HG03159 (cell line): ENCODE results near the gene TMEM179.

Experiments
- ATAC-seq: cut with Tn5 transposase; IDR thresholded peaks from one replicate; pipeline ENCODE4 v1.9.1; 2021; ENCODE audit warnings: mild to moderate bottlenecking, moderate library complexity; ENCODE audit not compliant: unreplicated experiment

The TMEM179 gene

DNA sequence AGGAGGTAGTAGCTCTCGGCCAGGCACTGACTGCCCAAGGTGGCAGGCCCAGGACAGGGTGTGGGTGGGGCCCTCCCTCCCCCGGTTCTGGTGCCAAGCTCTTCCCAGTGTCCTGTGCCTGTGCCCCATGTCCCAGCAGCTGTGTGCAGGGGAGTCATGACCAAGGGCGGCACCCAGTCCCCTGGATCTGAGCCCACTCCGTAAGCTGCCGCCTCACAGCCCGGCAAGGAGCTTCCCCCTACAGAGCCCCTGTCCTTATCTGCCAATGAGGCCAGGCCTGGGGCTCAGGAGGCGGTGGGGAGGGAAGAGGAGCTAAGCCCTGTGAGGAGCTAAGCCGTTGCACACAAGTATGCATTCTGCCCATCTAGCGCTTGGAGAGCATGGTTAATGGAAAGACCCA is 30.6 kb downstream of the TMEM179 start:
- no peak for ATAC-seq

DNA sequence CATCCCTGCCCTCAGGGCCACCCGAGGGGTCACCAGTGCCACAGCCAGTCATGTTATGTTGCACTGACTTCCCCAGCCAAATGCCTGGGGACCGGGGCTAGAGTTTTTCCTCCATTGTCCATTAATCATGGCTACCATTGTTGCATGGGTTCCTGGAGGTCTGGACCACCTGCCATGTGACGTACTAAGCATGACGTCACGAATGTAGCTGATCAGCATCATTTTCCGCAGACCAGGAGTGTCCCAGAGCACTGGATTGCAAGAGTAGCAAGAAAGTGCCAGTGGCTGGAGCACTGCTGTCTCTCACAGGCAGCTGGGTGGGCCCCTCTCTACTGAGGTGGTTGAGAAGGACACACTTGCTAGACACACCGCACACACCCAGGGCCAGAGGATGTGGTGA is 31.9 kb downstream of the TMEM179 start:
- no peak for ATAC-seq

GRCh38 chr14:104572024-104572626 is 32.4 kb downstream of the TMEM179 start:
- no peak for ATAC-seq

DNA sequence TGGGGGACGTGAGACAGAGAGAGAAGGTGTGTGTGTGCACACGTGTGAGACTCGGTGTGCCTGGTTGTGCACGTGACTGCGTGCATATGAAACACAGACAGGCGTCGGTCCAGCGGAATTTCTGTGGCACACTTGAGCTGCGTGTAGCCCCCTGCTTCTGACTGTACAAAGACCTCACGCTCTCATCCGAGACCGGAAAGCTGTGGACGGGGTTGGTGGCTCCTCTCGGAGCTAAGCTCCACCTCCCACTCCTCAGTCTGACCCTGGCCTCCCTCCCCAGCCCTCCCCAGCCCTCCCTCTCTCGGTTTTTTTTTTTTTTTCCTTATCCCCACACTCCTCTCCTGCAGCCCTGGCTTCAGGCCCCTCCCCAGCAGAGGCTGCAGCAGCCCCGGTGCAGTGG is 33.3 kb downstream of the TMEM179 start:
- no peak for ATAC-seq

DNA sequence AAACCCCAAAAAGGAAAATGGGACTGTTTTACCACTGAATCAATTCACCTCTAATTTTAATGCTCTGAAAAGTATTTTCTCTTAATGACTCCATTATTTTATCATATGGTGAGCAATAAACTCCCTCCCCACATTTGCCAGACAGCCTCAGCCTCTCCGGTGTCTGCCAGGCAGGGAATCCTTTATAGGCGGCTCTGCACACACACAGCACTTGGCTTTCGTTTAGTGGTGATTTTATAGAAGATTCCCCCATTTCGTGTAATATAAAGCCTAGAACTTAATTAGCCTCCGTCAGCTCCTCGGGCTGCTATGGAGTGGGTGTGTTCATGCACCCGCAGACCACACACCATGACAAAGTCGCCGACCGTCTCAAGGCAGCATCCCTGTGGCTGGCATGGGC is 35.1 kb downstream of the TMEM179 start:
- no peak for ATAC-seq

DNA sequence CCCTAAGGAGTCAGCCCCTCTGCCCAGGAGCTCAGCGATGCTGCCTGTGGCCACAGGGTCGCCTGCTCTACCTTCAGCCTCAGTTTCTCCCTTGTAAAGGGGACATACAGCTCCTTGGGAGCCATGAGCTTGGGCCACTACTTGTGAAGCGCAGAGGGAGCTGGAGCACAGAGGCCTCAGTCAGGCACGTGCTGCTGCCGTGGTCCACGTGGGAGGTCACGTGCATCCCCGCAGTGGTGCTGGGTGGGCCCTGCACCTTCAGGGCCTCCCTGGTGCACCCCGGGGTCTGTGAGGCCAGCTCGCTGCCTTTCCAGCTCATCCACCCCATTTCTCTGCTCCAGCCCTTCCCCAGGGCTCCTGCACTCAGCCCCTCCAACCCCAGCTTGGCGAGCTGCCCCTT is 36.0 kb downstream of the TMEM179 start:
- ATAC-seq, result no peak

DNA sequence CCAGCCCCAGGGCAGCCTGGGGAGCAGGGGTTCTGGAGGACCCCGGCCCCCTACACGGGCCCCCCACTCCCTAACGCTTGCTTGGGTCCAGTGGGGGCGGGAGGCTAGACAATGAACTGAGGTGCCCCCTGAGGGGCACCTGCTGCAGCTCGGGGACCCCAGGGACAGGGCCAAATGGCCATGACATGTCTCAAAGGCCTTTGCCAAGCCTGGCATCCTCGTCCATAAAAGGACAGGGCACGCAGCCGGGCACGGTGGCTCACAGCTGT is 36.7 kb downstream of the TMEM179 start:
- no peak for ATAC-seq

DNA sequence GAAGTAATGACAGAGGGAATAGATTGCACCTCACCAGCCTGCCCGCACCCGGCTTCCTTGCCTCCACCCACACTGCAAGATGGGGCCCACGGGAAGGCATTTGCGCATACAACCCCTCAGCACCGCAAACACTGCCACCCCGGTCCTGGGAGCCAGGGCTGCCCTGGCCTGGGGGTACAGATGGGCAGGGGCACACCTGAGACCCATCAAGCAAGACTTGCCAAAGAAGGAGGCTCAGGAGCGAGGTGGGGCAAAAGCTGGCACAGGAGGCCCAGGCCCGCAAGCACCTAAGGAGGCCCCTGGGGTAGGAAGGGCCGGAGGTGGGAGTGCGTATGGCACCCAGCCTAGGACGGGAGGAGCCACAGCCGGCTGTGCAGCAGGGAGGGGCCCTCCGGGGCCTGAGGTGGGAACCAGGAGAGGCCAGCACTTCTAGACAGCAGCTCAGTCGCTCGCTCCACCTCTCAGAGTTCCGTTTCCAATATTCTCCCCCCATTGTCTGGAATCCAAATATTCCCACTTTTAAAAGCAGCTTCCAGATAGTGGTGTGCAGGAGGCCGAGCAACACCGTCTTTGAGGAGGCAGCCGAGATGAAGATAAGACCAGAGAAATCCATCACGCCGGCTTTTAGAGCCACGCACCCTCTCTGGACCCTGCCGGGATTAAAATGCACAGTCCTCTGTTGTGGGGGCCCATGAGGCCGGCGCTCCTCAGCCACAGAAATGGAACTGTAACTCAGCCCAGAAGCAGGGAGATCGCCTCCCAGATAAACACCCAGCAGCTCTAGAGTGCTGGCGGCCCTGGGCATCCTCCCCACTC is 37.2 kb downstream of the TMEM179 start:
- no peak for ATAC-seq

GRCh38 chr14:104564744-104565679 is 39.6 kb downstream of the TMEM179 start:
- ATAC-seq, result no peak

- no peak for ATAC-seq
Measured at GRCh38 chr14:104563742-104564615, 40.6 kb downstream of the TMEM179 start.

DNA sequence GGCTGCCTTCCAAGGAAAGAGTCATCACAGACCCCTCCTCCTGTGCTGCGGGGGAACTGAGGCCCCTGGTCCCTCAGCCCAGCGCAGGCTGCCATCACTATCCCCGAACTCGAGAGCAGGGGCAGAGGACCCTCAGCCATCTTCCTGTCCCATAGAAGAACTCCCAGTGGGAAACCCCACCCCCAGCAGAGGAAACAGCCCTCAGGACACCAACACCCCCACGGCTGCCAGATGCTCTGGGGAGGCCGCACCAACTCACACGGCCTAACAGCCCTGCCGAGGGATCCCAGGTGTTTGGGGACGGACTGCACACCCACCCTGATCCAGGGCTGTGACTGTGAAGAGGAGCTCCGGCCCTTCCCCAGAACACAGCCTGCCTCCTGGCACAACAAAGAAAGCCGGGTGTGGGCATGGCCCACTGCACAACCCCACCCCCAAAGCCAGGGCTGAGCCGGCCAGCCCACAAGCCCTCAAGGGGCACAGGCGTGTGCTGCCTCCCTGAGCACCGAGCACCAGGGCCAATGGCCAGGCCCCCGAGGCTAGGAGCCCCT is 41.3 kb downstream of the TMEM179 start:
- no peak for ATAC-seq

- ATAC-seq, result no peak
Measured at GRCh38 chr14:104562606-104563005, 42.0 kb downstream of the TMEM179 start.

- ATAC-seq, result no peak
Measured at GRCh38 chr14:104561632-104562495, 42.7 kb downstream of the TMEM179 start.

DNA sequence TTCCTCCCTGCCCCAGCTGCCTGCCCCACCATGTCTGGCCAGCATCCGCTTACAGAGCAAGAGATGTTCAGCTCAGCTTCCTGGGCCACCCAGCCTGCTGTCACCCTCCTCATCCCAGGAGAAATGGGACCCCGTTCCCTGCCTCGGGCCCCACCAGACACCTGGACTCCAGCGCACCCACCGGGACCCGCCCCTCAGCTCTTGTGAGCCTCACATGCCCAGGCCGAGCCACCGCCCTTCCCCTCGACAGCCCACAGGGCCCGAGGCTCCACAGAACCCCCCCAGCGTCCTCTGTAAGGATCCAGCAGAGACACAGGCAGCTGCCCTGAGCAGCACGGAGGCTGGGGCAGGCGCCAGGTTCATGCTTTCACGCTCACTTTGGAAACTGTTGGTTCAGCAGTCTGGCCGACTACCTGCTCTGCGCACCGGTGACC is 43.4 kb downstream of the TMEM179 start:
- no peak for ATAC-seq

GRCh38 chr14:104560586-104560945 is 44.0 kb downstream of the TMEM179 start:
- ATAC-seq, result no peak

GRCh38 chr14:104559804-104560585 is 44.6 kb downstream of the TMEM179 start:
- ATAC-seq, result no peak

- ATAC-seq, result no peak
Measured at GRCh38 chr14:104559028-104559803, 45.4 kb downstream of the TMEM179 start.
